Heart left ventricle (tissue), 13 donors: ENCODE data around the gene MAT1A.

Experiments
- POLR2A ChIP-seq, 2 donors: fragments of 450-650 bp; IDR thresholded peaks; one replicate each; pipeline ENCODE4 v1.6.1; 2017; ENCODE audit warnings: antibody characterized with exemption in 2 of 2, mild to moderate bottlenecking in 2 of 2, moderate library complexity in 2 of 2
- TF ChIP-seq, protein P1 (sequence below), 12 donors: fragments of 200-600 bp; sonication (generic) in 4 of 12; IDR thresholded peaks; one replicate each; pipeline versions ENCODE4 v1.5.0 to v1.8.0; 2018 to 2022; ENCODE audit warnings: antibody characterized with exemption in 12 of 12, mild to moderate bottlenecking in 5 of 12
- donor health status: ischemic (EF 13 %, LVEDD 7.1; RV severe dilation, severe dysfunction).
- donor health status: DM: no; HTN: yes; CAD: no.
- donor health status: DM: no; HTN: no; CAD: no.
- donor health status: ischemic (EF 25% LVEDD 6.9; RV normal size, moderate dysfunction).
- donor health status: ischemic (EF 25% LVEDD 5.7; RV mildly dilated, moderate dysfunction).
- donor health status: ischemic (EF 35%, LVEDD 5.7; RV mildly dilated, moderate dysfunction).
- donor health status: nonischemic (EF 11% LVEDD 7.7; RV severe dilation, severe dysfunction).
- donor health status: DM: yes; HTN: yes; CAD: no.
- donor health status: PGD.
- donor health status: ischemic (EF 29% LVEDD 5.4; RV normal size, mild dysfunction).
- donor health status: nonischemic (EF 23%, LVEDD 6.1; RV moderate dilation, normal function).

DNA sequence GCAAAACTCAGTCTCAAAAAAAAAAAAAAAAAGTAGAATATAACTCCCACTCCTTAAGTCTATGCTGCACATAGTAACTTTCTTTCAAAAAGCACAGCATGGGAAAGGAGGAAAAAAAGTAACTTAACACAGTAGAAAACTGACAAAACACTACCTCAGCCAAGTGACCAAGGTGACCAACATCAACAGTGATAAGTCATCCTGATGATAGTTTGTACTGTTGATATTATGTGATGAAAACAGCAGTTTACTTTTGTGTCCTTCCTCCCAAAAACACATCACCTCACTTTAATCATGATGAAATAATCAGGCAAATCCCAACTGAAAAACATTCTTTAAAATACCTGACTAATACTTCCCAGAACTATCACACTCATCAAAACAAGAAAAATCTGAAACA lies 29.3 kb upstream of the MAT1A start:
- no peak for TF ChIP-seq POLR2A (IDR thresholded peaks at IDR 0.05)
- TF ChIP-seq, protein P1, sequence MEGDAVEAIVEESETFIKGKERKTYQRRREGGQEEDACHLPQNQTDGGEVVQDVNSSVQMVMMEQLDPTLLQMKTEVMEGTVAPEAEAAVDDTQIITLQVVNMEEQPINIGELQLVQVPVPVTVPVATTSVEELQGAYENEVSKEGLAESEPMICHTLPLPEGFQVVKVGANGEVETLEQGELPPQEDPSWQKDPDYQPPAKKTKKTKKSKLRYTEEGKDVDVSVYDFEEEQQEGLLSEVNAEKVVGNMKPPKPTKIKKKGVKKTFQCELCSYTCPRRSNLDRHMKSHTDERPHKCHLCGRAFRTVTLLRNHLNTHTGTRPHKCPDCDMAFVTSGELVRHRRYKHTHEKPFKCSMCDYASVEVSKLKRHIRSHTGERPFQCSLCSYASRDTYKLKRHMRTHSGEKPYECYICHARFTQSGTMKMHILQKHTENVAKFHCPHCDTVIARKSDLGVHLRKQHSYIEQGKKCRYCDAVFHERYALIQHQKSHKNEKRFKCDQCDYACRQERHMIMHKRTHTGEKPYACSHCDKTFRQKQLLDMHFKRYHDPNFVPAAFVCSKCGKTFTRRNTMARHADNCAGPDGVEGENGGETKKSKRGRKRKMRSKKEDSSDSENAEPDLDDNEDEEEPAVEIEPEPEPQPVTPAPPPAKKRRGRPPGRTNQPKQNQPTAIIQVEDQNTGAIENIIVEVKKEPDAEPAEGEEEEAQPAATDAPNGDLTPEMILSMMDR (IDR thresholded peaks at IDR 0.05), result no peak
